Measurements from ENCODE around the gene CRHR1.

DNA sequence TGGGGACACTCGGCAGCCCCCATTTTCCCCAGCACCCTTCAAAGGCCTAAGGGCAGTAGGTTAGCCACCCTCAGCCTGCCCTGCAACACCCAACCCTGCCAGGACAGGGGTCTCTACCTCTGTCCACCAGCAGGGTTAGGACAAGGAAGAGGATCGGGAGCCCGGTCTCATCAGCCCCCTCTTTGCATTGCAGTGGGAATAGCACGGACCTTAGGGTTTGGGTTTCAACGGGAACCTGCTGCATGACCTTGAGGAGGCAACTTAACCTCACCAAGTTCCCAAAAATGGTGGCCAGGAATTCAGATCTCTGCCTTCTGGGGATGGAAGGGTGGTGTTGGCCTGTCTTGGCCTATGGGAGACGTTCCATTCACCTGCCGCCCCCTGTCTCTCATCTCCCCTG is 40.4 kb downstream of the CRHR1 start:
- TF ChIP-seq POLR2A (IDR thresholded peaks at IDR 0.05) = no peak
- TF ChIP-seq, protein P1, sequence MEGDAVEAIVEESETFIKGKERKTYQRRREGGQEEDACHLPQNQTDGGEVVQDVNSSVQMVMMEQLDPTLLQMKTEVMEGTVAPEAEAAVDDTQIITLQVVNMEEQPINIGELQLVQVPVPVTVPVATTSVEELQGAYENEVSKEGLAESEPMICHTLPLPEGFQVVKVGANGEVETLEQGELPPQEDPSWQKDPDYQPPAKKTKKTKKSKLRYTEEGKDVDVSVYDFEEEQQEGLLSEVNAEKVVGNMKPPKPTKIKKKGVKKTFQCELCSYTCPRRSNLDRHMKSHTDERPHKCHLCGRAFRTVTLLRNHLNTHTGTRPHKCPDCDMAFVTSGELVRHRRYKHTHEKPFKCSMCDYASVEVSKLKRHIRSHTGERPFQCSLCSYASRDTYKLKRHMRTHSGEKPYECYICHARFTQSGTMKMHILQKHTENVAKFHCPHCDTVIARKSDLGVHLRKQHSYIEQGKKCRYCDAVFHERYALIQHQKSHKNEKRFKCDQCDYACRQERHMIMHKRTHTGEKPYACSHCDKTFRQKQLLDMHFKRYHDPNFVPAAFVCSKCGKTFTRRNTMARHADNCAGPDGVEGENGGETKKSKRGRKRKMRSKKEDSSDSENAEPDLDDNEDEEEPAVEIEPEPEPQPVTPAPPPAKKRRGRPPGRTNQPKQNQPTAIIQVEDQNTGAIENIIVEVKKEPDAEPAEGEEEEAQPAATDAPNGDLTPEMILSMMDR (IDR thresholded peaks at IDR 0.05) = no peak

Data from upper lobe of left lung (tissue), 4 donors.